HG02678 (cell line): Measurements from ENCODE around the gene BCCIP.

Source experiments
- ATAC-seq: cut with Tn5 transposase; IDR thresholded peaks from one replicate; pipeline ENCODE4 v1.9.1; 2021; ENCODE audit warnings: mild to moderate bottlenecking, moderate library complexity; ENCODE audit not compliant: unreplicated experiment

The BCCIP gene

GRCh38 chr10:125822878-125823662, at the start of gene BCCIP, which contains the start of gene UROS:
BCCIP (plus strand) TSS chr10:125823546; CDS start chr10:125823558, 12 bp downstream.
UROS (minus strand) TSS chr10:125823258; CDS start chr10:125816499, 6,759 bp downstream.
- peak; percentile 74 for ATAC-seq

- ATAC-seq = no peak
Measured at GRCh38 chr10:125773687-125774543, 49.4 kb upstream of the BCCIP start.

- no peak for ATAC-seq
Measured at GRCh38 chr10:125774581-125775191, 48.7 kb upstream of the BCCIP start.

- no peak for ATAC-seq
Measured at GRCh38 chr10:125775491-125776106, 47.7 kb upstream of the BCCIP start, which contains the start of gene MMP21. MMP21 (minus strand) TSS chr10:125775821; CDS start chr10:125775821, 0 bp downstream.

GRCh38 chr10:125777806-125778205, 45.5 kb upstream of the BCCIP start:
- ATAC-seq = no peak

GRCh38 chr10:125778556-125778955, 44.8 kb upstream of the BCCIP start:
- ATAC-seq = no peak

GRCh38 chr10:125779403-125780327, 43.7 kb upstream of the BCCIP start:
- no peak for ATAC-seq

- no peak for ATAC-seq
Measured at GRCh38 chr10:125781374-125781773, 42.0 kb upstream of the BCCIP start.

GRCh38 chr10:125782054-125782453, 41.3 kb upstream of the BCCIP start:
- ATAC-seq = no peak

GRCh38 chr10:125782616-125783015, 40.7 kb upstream of the BCCIP start:
- ATAC-seq = no peak

- ATAC-seq = no peak
Measured at GRCh38 chr10:125783408-125783807, 39.9 kb upstream of the BCCIP start.

GRCh38 chr10:125783957-125784356, 39.4 kb upstream of the BCCIP start:
- ATAC-seq = peak; percentile 85

- no peak for ATAC-seq
Measured at GRCh38 chr10:125785791-125786190, 37.6 kb upstream of the BCCIP start.

GRCh38 chr10:125788156-125789034, 35.0 kb upstream of the BCCIP start:
- ATAC-seq = no peak

- no peak for ATAC-seq
Measured at GRCh38 chr10:125792342-125793300, 30.7 kb upstream of the BCCIP start.

- no peak for ATAC-seq
Measured at GRCh38 chr10:125795128-125795527, 28.2 kb upstream of the BCCIP start.

- ATAC-seq = no peak
Measured at GRCh38 chr10:125795637-125796190, 27.6 kb upstream of the BCCIP start.
